HG03565 (cell line): ENCODE measurements around the gene NMNAT3.

ENCODE experiments used
- ATAC-seq: cut with Tn5 transposase; IDR thresholded peaks from one replicate; pipeline ENCODE4 v1.9.1; 2021; ENCODE audit warnings: mild to moderate bottlenecking, moderate library complexity; ENCODE audit not compliant: unreplicated experiment

Gene NMNAT3

GRCh38 chr3:139676108-139676507 lies 1.7 kb downstream of the NMNAT3 start:
- ATAC-seq: no peak

- ATAC-seq: no peak
Measured at GRCh38 chr3:139675327-139675726, 2.4 kb downstream of the NMNAT3 start.

GRCh38 chr3:139674571-139675260 lies 3.1 kb downstream of the NMNAT3 start:
- no peak for ATAC-seq

DNA sequence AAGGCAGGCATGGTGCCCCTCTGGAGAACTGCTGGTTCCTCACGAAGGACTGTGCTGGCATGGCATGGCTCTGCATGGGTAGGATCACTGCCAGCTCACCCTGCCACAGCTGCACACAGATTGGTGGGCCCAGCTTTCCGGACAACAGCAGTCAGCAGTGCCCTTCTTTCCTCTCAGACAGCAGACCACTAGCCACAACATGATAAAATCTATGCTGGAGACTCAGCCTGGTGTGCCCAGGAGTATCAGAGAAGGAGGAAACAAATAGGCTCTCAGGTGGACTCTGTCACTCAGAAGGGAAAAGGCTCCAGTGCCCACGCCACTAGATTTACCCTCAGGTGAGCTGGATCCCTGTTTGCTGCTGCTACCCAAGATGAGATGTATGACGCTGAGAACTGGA lies 4.9 kb downstream of the NMNAT3 start:
- ATAC-seq: no peak

DNA sequence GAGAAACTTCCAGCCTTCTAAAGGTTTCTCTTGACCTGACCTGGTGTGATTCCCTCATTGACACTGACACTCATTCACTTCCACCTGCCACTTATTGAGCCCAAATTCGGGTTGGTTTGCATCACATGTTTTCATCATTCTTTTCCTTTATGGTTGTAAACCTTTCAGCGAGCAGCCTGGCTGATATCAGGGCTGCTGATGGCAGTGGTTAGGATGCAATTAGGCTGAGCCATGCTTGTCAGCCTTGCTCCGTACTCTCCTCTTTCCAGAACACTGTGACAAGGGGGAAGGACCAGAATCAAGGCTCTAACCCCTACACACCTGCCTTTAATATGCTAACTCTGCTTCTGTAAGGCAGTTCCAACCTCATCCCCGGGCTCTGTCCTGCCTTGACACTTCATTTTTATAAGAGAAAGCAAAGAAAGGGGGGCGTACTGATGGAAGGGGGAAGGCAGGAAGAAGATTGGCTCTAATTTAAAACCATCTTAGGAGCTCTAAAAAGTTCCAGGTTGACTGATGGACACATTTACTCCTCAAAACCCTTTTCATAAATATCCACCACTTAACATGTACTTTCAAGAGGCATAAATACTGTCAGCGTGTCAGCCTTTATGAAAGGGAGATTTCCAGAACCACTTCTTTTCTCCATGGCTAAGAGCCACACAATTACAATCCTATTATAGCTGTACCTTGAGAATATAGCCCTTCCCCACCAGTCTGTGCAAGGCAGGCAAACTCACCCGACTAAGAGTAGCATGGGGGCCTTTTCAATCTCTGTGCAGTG lies 5.7 kb downstream of the NMNAT3 start:
- ATAC-seq: no peak

- no peak for ATAC-seq
Measured at GRCh38 chr3:139671107-139671506, 6.7 kb downstream of the NMNAT3 start.

DNA sequence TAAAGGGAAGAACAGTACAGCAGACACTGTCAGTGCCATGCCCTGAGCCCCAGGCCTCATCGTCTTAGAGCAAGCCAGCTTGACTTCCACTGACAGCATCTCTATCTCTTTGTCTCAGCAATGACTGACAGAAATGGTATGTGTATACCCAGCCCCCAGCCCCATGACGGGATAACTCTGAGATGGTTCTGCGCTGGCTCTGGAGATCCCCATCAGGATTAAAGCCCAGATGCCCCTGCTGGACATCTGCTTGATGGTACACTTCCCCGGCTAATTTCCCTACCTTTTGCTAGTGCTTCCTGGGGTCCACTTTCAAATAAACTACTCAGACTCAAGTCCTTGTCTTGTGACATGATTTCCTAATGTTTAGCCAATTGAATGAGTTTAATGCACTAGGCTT lies 7.6 kb downstream of the NMNAT3 start:
- ATAC-seq: no peak

DNA sequence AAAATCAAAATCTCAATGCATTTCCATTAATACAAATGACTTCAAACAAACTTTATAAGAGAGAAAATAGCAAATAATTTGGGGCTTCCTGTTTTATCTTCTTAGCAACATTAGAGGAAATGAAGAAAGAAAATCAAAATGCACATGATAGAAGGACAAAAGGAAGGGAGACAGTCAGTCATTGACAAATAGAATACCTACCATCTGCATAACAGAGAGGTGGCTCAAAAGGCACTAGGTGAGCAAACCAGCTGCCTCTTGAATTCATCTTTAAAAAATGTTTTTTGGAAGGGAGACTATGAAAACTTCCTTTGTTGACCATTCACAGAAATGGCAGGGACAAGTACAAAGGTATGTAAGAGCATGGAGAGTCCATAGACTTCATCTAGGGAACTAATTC lies 9.4 kb downstream of the NMNAT3 start:
- ATAC-seq: no peak

GRCh38 chr3:139664958-139665357 lies 12.8 kb downstream of the NMNAT3 start:
- no peak for ATAC-seq

GRCh38 chr3:139660269-139660668 lies 17.5 kb downstream of the NMNAT3 start:
- ATAC-seq: no peak

DNA sequence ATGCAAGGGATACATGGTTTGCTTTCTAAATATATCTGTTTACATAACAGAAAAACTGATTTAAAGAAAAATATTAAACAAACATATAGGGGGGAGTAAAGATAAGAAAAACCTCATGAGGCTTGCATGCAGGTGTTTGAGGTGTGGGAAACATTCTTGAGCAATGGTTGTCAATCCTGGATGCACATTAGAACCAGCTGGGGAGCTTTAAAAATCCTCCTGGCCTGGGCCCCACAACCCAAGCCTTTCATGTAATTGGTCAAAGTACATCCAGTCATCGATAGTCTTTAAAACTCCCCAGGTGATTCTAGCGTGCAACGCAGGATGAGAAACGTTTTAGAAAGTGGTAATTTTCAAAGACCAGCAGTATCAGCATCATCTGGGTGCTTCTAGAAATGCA lies 18.3 kb downstream of the NMNAT3 start:
- no peak for ATAC-seq

DNA sequence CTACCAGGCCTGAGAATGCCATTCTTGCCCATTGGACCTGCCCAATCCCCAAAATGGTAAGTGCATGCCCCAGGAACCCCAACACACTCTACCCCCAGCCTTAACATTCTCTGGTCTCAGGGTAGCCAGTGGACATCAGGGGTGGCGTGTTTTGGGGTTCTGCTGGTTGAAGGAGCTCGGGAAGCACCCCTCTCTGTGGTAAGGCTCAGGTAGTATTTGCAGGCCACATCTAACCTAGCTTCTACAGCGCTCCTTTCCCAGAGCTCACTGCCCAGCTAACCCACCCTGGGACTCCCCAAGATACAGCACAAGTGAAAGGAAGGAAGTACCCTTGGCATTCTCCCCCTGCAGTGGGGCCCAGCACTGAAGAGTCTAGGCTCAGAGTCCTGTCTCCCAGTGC lies 19.8 kb downstream of the NMNAT3 start:
- ATAC-seq: no peak

GRCh38 chr3:139657434-139657833 lies 20.3 kb downstream of the NMNAT3 start:
- no peak for ATAC-seq

GRCh38 chr3:139655909-139656595 lies 21.7 kb downstream of the NMNAT3 start:
- ATAC-seq: no peak

DNA sequence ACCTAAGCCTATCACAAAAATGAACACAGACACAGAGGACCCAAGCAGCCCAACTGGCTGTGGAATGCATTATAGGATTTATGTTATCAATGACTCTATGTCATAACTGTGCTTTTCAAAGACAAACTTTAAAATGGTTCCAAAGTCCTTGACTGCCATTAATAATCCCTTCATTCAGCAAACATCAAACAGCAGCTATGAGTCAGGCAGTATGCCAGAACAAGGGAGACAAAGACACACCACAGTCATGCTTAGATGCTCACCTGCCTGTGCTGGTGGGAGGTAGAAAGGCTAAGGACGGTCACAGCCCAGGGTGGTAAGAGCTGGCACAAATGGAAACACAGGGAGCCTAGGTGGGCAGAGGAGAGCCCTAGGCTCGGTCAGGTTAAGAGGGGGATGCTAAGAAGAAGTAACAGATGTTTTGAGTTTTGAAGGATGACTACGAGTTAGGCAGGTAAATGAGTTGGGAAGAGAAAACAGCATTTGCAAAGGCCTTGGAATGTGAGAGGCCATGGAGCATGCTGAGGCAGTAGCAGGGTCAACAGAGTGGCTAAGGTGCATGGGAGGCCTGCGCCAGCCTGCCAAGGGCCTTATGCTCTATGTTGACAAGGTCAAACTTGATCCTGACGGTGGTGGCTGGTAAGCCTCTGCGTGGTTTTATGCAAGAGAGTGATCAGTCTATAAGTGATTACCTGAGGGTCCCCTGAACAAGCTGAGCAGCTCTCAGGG lies 23.0 kb downstream of the NMNAT3 start:
- ATAC-seq: no peak

GRCh38 chr3:139653582-139653981 lies 24.2 kb downstream of the NMNAT3 start:
- no peak for ATAC-seq

GRCh38 chr3:139652561-139652960 lies 25.2 kb downstream of the NMNAT3 start:
- ATAC-seq: no peak

DNA sequence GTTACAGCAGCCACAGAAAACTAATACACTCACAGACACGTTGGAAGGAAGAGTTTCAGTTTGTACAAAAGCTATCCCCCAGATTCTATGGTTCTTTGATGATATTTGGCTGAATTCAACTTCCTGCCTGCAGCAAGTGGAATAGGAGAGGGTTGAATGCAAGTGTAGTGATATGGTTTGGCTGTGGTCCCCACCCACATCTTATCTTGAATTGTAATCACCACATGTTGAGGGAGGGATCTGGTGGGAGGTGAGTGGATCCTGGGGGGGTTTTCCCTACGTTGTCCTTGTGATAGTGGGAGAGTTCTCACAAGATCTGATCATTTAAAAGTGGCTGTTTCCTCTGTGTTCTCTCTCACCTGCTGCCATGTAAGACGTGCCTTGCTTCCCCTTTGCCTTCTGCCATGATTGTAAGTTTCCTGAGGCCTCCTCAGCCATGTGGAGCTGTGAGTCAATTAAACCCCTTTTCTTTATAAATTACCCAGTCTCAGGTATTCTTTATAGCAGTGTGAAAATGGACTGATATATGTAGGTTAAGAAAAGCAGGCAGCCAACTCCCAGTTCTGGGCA lies 29.8 kb downstream of the NMNAT3 start:
- no peak for ATAC-seq

DNA sequence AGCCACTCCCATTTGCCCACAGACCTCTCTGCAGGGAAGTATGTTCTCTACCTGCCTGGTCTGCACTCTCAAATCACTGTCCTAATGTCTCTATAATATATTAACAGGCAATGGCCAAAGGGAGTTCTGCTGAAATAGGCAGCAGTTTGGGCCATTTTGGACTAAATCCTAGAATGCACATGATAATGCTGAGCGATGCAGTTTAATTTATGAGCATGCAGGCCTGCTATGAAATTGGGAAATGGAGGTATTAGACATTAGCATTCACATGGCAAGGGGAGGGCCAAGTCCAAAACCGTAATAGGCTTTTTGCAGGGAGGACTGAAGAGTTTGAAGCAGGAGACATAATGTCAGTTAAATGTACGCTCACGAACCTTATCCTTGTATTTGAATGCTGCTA lies 31.3 kb downstream of the NMNAT3 start:
- ATAC-seq: no peak

- no peak for ATAC-seq
Measured at GRCh38 chr3:139642996-139643395, 34.8 kb downstream of the NMNAT3 start.

DNA sequence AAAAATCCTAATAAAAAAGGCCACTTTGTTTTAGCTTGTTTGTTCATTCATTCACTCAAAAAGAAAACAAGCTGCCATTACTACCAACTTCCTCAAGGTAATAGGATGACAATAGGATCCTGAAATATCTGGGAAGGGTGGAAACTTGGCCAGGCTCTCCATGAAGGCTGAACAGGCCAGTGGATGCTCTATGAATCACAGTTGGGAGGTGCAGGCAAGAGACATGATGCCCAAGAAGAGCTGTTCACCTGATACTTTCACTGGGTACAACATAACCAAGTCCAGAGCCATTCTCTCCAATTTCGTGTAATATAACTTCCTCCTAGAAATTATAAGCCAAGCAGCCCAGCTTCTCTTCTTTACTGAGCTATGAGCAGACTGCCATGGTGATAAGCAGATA lies 37.3 kb downstream of the NMNAT3 start:
- ATAC-seq: no peak
